GM12892 (cell line): Measurements from ENCODE around the gene CD38.

Experiments
- POLR2A ChIP-seq: IDR thresholded peaks from 2 replicates; pipeline ENCODE4 v1.6.1; 2011; ENCODE audit warnings: low read depth, low read length, control low read depth
- POLR2AphosphoS5 ChIP-seq: IDR thresholded peaks from 2 replicates; pipeline ENCODE4 v1.6.1; 2011; ENCODE audit warnings: low read depth, low read length, control low read depth
- TAF1 ChIP-seq: IDR thresholded peaks from 2 replicates; pipeline ENCODE4 v1.6.1; 2011; ENCODE audit warnings: low read depth, mild to moderate bottlenecking, control low read depth, low read length, borderline replicate concordance

DNA sequence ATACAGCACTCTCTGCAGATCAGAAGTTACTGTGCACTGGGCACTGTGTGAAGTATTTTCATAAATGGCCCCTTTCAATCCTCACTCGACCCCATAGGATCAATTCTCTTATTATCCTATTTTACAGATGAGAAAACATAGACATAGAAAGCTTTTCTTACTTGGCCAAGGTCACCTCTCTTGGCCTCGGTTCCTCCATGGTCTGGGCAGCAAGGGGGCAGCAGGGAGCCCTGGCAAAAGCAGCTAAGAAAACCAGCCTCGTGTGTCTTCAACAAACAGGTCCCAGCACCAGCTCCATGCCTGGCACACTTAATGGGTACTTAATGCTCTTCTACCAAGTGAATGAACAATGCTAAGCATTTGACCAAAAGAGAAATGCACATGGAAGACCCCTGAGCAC, 40.9 kb upstream of the CD38 start:
- TF ChIP-seq TAF1 (no peak), POLR2AphosphoS5 (no peak), POLR2A (no peak)
